Measurements from ENCODE around the gene RAPGEF3.

The RAPGEF3 gene

DNA sequence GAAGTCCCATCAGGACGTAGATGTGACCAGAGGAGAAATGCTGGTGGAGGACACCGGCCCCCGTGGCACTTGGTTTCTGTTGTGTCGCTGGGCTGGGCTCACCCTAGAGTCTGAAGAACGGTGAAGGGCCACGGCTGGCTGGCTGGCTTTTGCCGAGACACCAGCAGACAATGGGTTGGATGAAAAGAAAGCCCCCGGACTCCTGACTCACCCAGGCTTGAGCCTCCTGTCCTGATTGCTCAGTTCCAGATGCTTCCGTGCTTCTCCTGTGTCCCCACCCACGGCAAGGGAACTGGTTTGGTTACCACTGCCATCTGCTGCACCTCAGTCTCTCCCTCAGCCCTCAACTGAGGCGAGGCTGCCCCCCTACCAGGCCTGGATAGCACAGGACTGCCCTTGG lies 23.0 kb downstream of the RAPGEF3 start:
- H3K36me3 ChIP-seq (ENCODE audit: control insufficient read depth, insufficient read depth, low read length) = no peaks in the 10 kb centered on the region
- TF ChIP-seq, protein P1, sequence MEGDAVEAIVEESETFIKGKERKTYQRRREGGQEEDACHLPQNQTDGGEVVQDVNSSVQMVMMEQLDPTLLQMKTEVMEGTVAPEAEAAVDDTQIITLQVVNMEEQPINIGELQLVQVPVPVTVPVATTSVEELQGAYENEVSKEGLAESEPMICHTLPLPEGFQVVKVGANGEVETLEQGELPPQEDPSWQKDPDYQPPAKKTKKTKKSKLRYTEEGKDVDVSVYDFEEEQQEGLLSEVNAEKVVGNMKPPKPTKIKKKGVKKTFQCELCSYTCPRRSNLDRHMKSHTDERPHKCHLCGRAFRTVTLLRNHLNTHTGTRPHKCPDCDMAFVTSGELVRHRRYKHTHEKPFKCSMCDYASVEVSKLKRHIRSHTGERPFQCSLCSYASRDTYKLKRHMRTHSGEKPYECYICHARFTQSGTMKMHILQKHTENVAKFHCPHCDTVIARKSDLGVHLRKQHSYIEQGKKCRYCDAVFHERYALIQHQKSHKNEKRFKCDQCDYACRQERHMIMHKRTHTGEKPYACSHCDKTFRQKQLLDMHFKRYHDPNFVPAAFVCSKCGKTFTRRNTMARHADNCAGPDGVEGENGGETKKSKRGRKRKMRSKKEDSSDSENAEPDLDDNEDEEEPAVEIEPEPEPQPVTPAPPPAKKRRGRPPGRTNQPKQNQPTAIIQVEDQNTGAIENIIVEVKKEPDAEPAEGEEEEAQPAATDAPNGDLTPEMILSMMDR (IDR thresholded peaks at IDR 0.05; ENCODE audit: insufficient read depth, low read length, poor library complexity, severe bottlenecking) = no peak
- H3K4me3 ChIP-seq (replicated peaks; ENCODE audit: low read depth, low read length) = no peak overlapping the region
- H3K27me3 ChIP-seq (replicated peaks; ENCODE audit: control insufficient read depth, insufficient read depth, low read length) = no peaks in the 10 kb centered on the region
- DNase-seq (ENCODE audit: extremely low read depth, insufficient read length) = no peak

DNA sequence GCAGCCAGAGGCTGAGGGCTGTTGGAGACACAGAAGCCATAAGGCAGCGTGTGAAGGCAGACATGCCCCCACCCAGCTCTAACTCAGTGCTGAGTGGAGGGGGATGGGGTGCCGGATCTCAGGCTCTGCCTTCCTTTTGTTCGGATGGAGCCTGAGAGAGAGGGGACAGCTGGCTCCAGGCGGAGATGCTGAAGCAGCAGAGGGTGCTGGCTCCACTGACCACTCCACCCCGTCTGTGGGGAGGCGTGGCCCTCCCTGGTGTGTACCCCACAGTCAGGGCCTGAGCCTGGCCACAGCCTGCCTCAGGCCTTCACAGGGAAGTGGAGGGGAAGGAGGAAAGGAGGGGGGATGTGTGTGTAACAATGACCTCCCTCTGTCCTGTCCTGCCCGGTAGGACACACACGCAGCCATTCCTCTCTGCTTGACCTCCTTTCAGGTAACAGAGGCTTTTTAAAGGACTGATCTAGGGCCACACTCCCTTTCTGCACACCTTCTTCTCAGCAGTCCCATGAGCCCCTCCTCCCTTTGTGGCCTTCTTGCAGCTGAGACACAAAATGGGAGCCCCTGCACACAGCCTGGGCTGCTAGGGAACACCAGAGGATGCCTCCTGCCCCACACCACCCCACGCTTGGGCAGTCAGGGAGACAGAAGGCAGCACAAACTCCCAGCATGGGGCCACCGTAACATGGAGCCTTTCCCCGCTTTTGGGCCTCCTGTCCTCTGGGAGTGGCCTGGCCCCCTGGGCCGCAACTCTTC lies 23.8 kb downstream of the RAPGEF3 start:
- no peaks in the 10 kb centered on the region for H3K36me3 ChIP-seq (ENCODE audit: control insufficient read depth, insufficient read depth, low read length)
- TF ChIP-seq, protein P1 (IDR thresholded peaks at IDR 0.05; ENCODE audit: insufficient read depth, low read length, poor library complexity, severe bottlenecking) = no peak
- DNase-seq (ENCODE audit: extremely low read depth, insufficient read length) = no peak
- no peak overlapping the region for H3K4me3 ChIP-seq (replicated peaks; ENCODE audit: low read depth, low read length)
- no peaks in the 10 kb centered on the region for H3K27me3 ChIP-seq (replicated peaks; ENCODE audit: control insufficient read depth, insufficient read depth, low read length)

DNA sequence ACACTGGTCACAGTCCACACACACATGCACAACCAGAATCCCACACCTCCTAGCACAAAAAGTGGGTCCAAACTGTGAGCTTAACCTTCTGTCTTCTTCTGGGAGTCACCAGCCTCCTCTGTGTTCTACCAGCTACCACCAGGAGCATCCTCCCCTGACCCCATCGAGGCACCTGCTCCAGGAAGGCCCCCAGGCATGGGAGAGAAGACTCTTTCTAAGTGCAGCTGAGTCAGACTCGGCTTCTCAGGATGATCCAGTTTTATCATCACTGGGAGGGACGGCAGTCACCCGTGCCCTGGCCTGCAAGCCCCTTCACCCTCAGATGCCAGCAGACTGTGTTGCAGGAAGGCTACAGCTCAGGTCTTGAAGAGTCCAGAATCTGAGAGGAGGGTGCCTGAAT lies 25.5 kb downstream of the RAPGEF3 start:
- H3K4me3 ChIP-seq (replicated peaks; ENCODE audit: low read depth, low read length) = no peak overlapping the region
- no peak for DNase-seq (ENCODE audit: extremely low read depth, insufficient read length)
- TF ChIP-seq, protein P1 (IDR thresholded peaks at IDR 0.05; ENCODE audit: insufficient read depth, low read length, poor library complexity, severe bottlenecking) = no peak
- no peaks in the 10 kb centered on the region for H3K27me3 ChIP-seq (replicated peaks; ENCODE audit: control insufficient read depth, insufficient read depth, low read length)
- no peaks in the 10 kb centered on the region for H3K36me3 ChIP-seq (ENCODE audit: control insufficient read depth, insufficient read depth, low read length)

DNA sequence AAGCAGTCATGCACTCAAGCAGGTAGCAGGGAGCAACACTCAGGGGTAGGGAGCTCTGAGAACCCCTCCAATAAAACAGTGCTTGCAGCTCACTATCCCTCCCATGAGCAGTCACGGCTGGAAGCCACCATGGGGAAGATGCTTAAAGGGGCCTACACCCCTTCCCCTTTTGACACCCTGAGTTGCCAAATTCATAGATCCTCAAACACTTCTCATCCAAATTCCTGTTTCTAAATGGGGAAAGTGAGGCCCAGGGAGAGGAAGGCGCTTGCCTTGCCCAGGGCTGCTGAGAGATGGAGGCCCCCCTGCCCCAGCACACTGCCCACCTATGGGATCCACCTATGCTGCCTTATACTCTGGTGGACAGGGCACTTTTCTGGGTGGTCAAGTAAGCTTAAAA lies 26.2 kb downstream of the RAPGEF3 start:
- no peaks in the 10 kb centered on the region for H3K27me3 ChIP-seq (replicated peaks; ENCODE audit: control insufficient read depth, insufficient read depth, low read length)
- H3K36me3 ChIP-seq (ENCODE audit: control insufficient read depth, insufficient read depth, low read length) = no peaks in the 10 kb centered on the region
- no peak for DNase-seq (ENCODE audit: extremely low read depth, insufficient read length)
- TF ChIP-seq, protein P1 (IDR thresholded peaks at IDR 0.05; ENCODE audit: insufficient read depth, low read length, poor library complexity, severe bottlenecking) = no peak
- H3K4me3 ChIP-seq (replicated peaks; ENCODE audit: low read depth, low read length) = no peak overlapping the region

DNA sequence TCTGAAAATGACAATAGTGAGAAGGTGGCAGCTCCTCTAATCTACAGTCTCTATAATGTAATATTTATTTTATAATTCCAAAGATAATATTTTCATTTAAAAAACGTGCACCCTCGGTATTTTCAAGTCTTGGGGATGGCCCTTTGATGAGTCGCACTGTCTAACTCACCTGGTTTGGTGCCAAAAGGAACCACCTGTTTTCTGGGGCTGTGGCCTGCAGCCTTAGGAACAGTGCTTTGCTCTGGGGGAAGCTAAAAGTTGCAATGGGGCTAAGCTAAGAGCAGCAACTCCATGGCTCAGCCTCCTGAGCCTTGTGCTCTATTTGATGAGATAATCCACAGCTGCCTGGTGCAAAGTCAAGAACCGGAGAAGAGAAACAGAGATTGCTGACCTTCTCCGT lies 27.0 kb downstream of the RAPGEF3 start:
- no peaks in the 10 kb centered on the region for H3K36me3 ChIP-seq (ENCODE audit: control insufficient read depth, insufficient read depth, low read length)
- H3K4me3 ChIP-seq (replicated peaks; ENCODE audit: low read depth, low read length) = no peak overlapping the region
- H3K27me3 ChIP-seq (replicated peaks; ENCODE audit: control insufficient read depth, insufficient read depth, low read length) = no peaks in the 10 kb centered on the region
- TF ChIP-seq, protein P1 (IDR thresholded peaks at IDR 0.05; ENCODE audit: insufficient read depth, low read length, poor library complexity, severe bottlenecking) = no peak
- no peak for DNase-seq (ENCODE audit: extremely low read depth, insufficient read length)

DNA sequence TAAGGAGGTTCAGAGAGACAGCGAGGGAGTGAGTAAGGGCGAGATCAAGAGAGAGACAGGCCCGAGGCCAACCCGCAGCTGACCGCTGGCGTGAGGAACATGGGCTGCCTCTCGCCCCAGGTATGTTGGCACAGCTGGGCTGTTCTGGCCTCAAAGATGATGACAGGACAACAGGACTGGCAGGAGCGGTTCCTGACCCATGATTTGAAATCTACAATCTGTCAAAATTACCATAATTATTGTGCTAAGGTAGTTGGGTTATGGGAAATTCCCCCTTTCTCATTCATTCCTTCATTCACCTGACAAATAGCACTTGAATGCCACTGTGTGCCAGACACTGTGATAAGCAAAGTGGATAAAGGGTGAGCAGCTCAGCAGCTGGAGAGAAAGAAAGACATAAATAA lies 28.3 kb downstream of the RAPGEF3 start:
- no peaks in the 10 kb centered on the region for H3K27me3 ChIP-seq (replicated peaks; ENCODE audit: control insufficient read depth, insufficient read depth, low read length)
- DNase-seq (ENCODE audit: extremely low read depth, insufficient read length) = no peak
- TF ChIP-seq, protein P1 (IDR thresholded peaks at IDR 0.05; ENCODE audit: insufficient read depth, low read length, poor library complexity, severe bottlenecking) = no peak
- H3K4me3 ChIP-seq (replicated peaks; ENCODE audit: low read depth, low read length) = no peak overlapping the region
- no peaks in the 10 kb centered on the region for H3K36me3 ChIP-seq (ENCODE audit: control insufficient read depth, insufficient read depth, low read length)
